ENCODE measurements around the gene POLR2A. TPM values are rescaled to one million over a fixed set of nuclear protein-coding genes. Genes with fewer than 3 reads are reported as not detected.

Gene POLR2A
- total and polyA plus RNA-seq, 8 donors = 8.1 to 750 (median 57.2) TPM

DNA sequence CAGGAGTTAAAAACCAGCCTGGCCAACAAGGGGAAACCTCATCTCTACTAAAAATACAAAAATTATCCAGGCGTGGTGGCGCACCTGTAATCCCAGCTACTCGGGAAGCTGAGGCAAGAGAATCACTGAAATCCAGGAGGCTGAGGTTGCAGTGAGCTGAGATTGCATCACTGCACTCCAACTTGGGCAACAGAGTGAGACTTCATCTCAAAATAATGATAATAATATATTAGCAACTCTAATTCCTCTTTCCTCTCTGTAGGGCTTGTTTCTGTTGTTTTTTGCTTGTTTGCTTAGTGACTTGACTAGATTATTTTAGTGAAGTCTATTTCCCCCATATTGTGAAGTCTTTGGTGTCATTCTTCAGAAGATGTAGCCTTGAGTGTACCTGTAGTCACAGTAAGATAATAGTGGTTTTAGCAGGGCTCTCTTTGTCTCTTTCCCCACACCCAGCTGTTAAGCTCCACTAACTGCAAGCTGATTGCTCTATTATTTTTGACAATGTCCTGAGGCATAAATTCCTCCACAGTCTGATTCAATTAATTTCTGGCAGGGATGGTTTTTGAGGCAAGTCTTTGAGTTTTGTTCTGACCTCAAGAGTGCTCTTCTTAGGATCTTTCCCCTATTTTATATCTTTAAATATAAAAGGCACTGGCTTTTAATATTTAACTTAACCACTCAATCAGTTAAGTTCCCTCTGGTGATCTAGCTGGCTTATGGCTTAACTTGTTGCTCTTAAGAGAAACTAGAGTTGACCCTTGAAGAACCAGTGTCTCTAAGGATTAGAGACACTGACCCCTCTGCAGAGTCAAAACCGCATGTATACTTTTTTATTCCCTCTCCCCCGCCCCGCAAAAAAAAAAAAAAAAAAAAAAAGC lies 46.1 kb downstream of the POLR2A start:
- peaks cover 0 to 27% (median 13%) of the 10 kb centered on the region in 4 donors for H3K9me3 ChIP-seq
- peaks cover 0 to 3% (median 0%) of the 10 kb centered on the region in 4 donors for H3K4me1 ChIP-seq
- no peaks in the 10 kb centered on the region for H3K36me3 ChIP-seq
- no peak overlapping the region for H3K4me3 ChIP-seq
- no peak overlapping the region for H3K27ac ChIP-seq
- no peak for DNase-seq
- TF ChIP-seq POLR2A (IDR thresholded peaks at IDR 0.05) (no peak), EP300 (IDR thresholded peaks at IDR 0.05) (no peak), POLR2AphosphoS5 (IDR thresholded peaks at IDR 0.05) (no peak)
- TF ChIP-seq, protein P1, sequence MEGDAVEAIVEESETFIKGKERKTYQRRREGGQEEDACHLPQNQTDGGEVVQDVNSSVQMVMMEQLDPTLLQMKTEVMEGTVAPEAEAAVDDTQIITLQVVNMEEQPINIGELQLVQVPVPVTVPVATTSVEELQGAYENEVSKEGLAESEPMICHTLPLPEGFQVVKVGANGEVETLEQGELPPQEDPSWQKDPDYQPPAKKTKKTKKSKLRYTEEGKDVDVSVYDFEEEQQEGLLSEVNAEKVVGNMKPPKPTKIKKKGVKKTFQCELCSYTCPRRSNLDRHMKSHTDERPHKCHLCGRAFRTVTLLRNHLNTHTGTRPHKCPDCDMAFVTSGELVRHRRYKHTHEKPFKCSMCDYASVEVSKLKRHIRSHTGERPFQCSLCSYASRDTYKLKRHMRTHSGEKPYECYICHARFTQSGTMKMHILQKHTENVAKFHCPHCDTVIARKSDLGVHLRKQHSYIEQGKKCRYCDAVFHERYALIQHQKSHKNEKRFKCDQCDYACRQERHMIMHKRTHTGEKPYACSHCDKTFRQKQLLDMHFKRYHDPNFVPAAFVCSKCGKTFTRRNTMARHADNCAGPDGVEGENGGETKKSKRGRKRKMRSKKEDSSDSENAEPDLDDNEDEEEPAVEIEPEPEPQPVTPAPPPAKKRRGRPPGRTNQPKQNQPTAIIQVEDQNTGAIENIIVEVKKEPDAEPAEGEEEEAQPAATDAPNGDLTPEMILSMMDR (IDR thresholded peaks at IDR 0.05) = no peak
- no peaks in the 10 kb centered on the region for H3K27me3 ChIP-seq
- 87 to 95% (median 91%) methylated on average over 6 of the region's 6 CpGs for WGBS, 5 donors
- intact Hi-C loops (cut with DNase I; ENCODE audit: low total_unique reads) = no loop called here

DNA sequence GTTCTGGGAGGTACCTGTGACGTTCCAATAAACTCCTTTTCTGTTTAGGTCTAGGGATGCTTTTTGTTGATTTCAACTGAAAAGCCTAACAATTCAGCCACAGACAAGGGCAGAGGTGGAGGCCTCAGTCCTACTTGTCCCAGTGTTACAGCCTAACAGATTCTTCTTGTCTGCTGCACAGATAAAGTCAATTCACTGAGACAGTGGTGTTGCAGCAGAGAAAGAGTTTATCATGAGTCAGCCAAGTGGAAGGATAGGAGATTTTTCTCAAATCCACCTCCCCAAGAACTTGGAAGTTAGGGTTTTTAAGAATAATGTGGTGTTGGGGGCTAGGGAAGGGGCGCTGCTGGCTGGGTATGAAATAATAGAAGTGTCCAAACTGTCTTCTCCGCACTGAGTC lies 53.9 kb downstream of the POLR2A start:
- intact Hi-C loops (cut with DNase I; ENCODE audit: low total_unique reads) = no loop called here
- WGBS, 5 donors = 60 to 94% (median 76%) methylated on average over 3 of the region's 3 CpGs
- TF ChIP-seq POLR2AphosphoS5 (IDR thresholded peaks at IDR 0.05) (no peak), POLR2A (IDR thresholded peaks at IDR 0.05) (no peak), EP300 (IDR thresholded peaks at IDR 0.05) (no peak)
- TF ChIP-seq, protein P1 (IDR thresholded peaks at IDR 0.05) = no peak

DNA sequence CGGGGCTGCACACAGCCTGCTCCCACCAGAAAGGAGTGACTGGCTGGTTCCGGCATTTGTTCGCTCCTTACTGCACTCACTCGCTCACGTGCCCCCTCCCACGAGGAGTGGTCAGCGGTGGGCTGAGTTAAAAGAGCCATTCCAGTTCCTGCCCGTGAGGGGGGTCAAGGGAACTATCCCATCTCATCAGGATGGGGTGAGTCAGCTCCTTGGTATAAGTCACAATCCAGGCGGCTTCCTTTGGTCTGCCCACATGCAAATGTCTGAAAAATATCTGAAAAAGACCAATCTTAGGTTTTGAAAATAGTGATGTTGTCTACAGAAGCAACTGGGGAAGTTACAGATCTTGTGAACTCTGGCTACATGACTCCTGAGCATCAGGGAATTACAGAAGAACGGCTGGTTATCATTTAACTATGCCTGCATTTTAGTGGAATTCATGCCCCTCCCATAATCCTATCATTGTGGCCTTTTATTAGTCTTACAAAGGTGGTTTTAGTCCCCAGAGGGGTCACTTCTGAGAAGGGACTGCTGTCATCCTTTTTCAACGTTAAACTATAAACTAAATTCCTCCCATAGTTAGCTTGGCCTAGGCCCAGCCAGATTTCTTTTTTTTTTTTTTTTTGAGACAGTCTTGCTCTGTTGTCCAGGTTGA lies 54.9 kb downstream of the POLR2A start:
- H3K4me1 ChIP-seq = no peaks in the 10 kb centered on the region
- H3K9me3 ChIP-seq = peaks cover 0 to 15% (median 8%) of the 10 kb centered on the region in 4 donors
- no peaks in the 10 kb centered on the region for H3K27me3 ChIP-seq
- DNase-seq = no peak
- 72 to 79% (median 77%) methylated on average over 11 of the region's 11 CpGs for whole genome bisulfite sequencing, 5 donors
- H3K27ac ChIP-seq = no peak overlapping the region
- TF ChIP-seq POLR2AphosphoS5 (IDR thresholded peaks at IDR 0.05) = no peak
- TF ChIP-seq POLR2A (IDR thresholded peaks at IDR 0.05) = no peak
- no peak for TF ChIP-seq EP300 (IDR thresholded peaks at IDR 0.05)
- TF ChIP-seq, protein P1 (IDR thresholded peaks at IDR 0.05) = no peak
- no peak overlapping the region for H3K4me3 ChIP-seq
- no peaks in the 10 kb centered on the region for H3K36me3 ChIP-seq
- intact Hi-C loops (cut with DNase I; ENCODE audit: low total_unique reads) = no loop called here

More for the DNA sequence above, 53.9 kb downstream of the POLR2A start:
- H3K4me3 ChIP-seq = no peak overlapping the region
- no peak for DNase-seq
- H3K4me1 ChIP-seq = no peaks in the 10 kb centered on the region
- H3K36me3 ChIP-seq = no peaks in the 10 kb centered on the region
- no peaks in the 10 kb centered on the region for H3K27me3 ChIP-seq
- peaks cover 0 to 15% (median 8%) of the 10 kb centered on the region in 4 donors for H3K9me3 ChIP-seq
- no peak overlapping the region for H3K27ac ChIP-seq

DNA sequence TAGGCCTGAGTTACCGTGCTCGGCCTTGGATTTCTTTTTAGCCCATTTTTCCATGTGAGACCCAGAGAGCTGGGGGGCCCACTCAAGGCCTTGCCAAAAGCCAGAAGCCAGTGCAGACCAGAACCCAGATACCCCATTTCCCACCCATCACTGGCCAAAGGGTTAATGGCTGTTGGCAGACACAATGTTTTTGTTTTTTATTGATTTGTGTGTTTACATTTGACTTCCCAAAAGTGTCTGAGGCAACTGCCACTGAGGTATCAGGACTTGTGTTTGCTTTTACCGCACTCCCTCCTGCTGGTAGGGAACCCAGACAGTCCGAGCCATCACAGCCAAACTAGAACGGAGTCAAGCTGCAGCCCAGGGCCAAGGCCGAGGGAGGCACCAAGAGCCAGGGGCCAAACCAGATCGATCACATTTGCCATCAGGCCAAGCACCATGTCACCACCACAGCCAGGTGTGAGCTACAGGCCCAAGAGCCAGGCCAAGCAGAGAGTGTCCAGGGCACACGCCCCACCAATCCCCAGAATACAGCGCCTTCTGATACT lies 57.0 kb downstream of the POLR2A start:
- intact Hi-C loops (cut with DNase I; ENCODE audit: low total_unique reads) = no loop called here
- 94 to 97% (median 95%) methylated on average over 7 to 9 of the region's 9 CpGs for WGBS, 5 donors

More for the DNA sequence above, 57.0 kb downstream of the POLR2A start:
- no peak for DNase-seq
- Histone ChIP-seq H3K27me3 (no peaks in the 10 kb centered on the region), H3K36me3 (no peaks in the 10 kb centered on the region), H3K9me3 (peaks cover 0 to 15% (median 8%) of the 10 kb centered on the region in 4 donors), H3K27ac (no peak overlapping the region), H3K4me3 (no peak overlapping the region), H3K4me1 (no peaks in the 10 kb centered on the region)
- TF ChIP-seq, protein P1 (IDR thresholded peaks at IDR 0.05) = no peak
- TF ChIP-seq POLR2A (IDR thresholded peaks at IDR 0.05) (no peak), POLR2AphosphoS5 (IDR thresholded peaks at IDR 0.05) (no peak), EP300 (IDR thresholded peaks at IDR 0.05) (no peak)

Measured in stomach (tissue), 9 donors.